MCF 10A (cell line): Measurements from ENCODE around the gene WWC2. TPM values are rescaled to one million over a fixed set of nuclear protein-coding genes. Genes with fewer than 3 reads are reported as not detected.

Source experiments
- BruUV-seq: library from RNA; stranded (reverse); fragments of 400-500 nt; replicated peaks from 2 replicates; lab custom pipeline; 2021; lab: Mats Ljungman, UMichigan
- CTCF ChIA-PET: fragments of 300-600 bp; sonication (Branson Sonifier 250); formaldehyde crosslinking; extraction: SDS; loops from one replicate; lab custom pipeline; 2021; ENCODE audit warnings: antibody characterized with exemption, inconsistent platforms; lab: Yijun Ruan, JAX
- POLR2A ChIA-PET: fragments of 300-600, 350-650 bp; sonication (Branson Sonifier 250); formaldehyde crosslinking; extraction: SDS; loops from one replicate; lab custom pipeline; 2020; ENCODE audit warnings: antibody characterized with exemption, inconsistent platforms; lab: Yijun Ruan, JAX
- DNase-seq: peaks from one replicate; pipeline ENCODE4 v3.0.0-alpha.2; 2018; ENCODE audit not compliant: unreplicated experiment
- H3K27ac Mint-ChIP-seq: one replicate; pipeline ENCODE4 v1.8.0; 2022; ENCODE audit warnings: mild to moderate bottlenecking, low read depth, mixed read lengths; ENCODE audit not compliant: unreplicated experiment
- H3K27me3 Mint-ChIP-seq: one replicate; pipeline ENCODE4 v1.8.0; 2022; ENCODE audit warnings: mixed read lengths; ENCODE audit not compliant: insufficient read depth, unreplicated experiment
- H3K36me3 Mint-ChIP-seq: one replicate; pipeline ENCODE4 v1.8.0; 2022; ENCODE audit warnings: mild to moderate bottlenecking, moderate library complexity, mixed read lengths; ENCODE audit not compliant: insufficient read depth, unreplicated experiment
- H3K4me1 Mint-ChIP-seq: one replicate; pipeline ENCODE4 v1.8.0; 2022; ENCODE audit warnings: mixed read lengths; ENCODE audit not compliant: insufficient read depth, unreplicated experiment
- H3K4me3 Mint-ChIP-seq: one replicate; pipeline ENCODE4 v1.8.0; 2022; ENCODE audit warnings: mild to moderate bottlenecking, moderate library complexity, mixed read lengths; ENCODE audit not compliant: unreplicated experiment
- H3K9me3 Mint-ChIP-seq: one replicate; pipeline ENCODE4 v1.8.0; 2022; ENCODE audit warnings: mixed read lengths; ENCODE audit not compliant: unreplicated experiment
- CTCF ChIP-seq: fragments of 200-600 bp; IDR thresholded peaks from one replicate; pipeline ENCODE4 v1.8.0; 2022; ENCODE audit warnings: antibody characterized with exemption, mild to moderate bottlenecking; ENCODE audit not compliant: unreplicated experiment
- intact Hi-C: fragments of 100-400 bp; cut with micrococcal nuclease; formaldehyde crosslinking; loops from 2 replicates; pipeline ENCODE4 v1.14.1; 2022
- total RNA-seq: library from RNA; stranded (reverse); gene quantifications from 2 replicates; pipeline ENCODE4 v1.2.3, GENCODE V29; 2022

The WWC2 gene
- total RNA-seq, 1 experiment from 2014 or later, result 42.4 TPM

GRCh38 chr4:183352546-183352945 lies 253.5 kb downstream of the WWC2 start:
- ChIA-PET POLR2A (no interaction called here), CTCF (no interaction called here)
- Mint-ChIP-seq H3K4me1 (peaks cover 33% of the 10 kb centered on the region), H3K27ac (no peak overlapping the region), H3K4me3 (no peak overlapping the region), H3K9me3 (no peaks in the 10 kb centered on the region), H3K36me3 (no peaks in the 10 kb centered on the region), H3K27me3 (no peaks in the 10 kb centered on the region)
- intact Hi-C loops, result no loop called here
- no peak for TF ChIP-seq CTCF
- no peak for DNase-seq
- no TSS peak for BruUV-seq

- CTCF ChIA-PET, result interaction anchor here (0.7 to 1.0 kb wide), 2 partner anchors 13 to 70 kb away, joined by 3 to 4 read pairs; no protein-coding TSS in a partner anchor
- no peak for DNase-seq
- Mint-ChIP-seq H3K27ac (no peak overlapping the region), H3K4me3 (no peak overlapping the region), H3K4me1 (peaks cover 34% of the 10 kb centered on the region), H3K27me3 (no peaks in the 10 kb centered on the region), H3K9me3 (no peaks in the 10 kb centered on the region), H3K36me3 (no peaks in the 10 kb centered on the region)
- intact Hi-C loops, result no loop called here
- no peak for TF ChIP-seq CTCF
- POLR2A ChIA-PET, result interaction anchor here (0.6 kb wide), 1 partner anchor 23 kb away, joined by 3 read pairs; no protein-coding TSS in a partner anchor
- BruUV-seq, result no TSS peak
Observed at GRCh38 chr4:183353557-183353956, 254.5 kb downstream of the WWC2 start.

- no peak for TF ChIP-seq CTCF
- Mint-ChIP-seq H3K4me1 (peaks cover 34% of the 10 kb centered on the region), H3K27ac (no peak overlapping the region), H3K9me3 (no peaks in the 10 kb centered on the region), H3K4me3 (no peak overlapping the region), H3K27me3 (no peaks in the 10 kb centered on the region), H3K36me3 (peaks cover 1% of the 10 kb centered on the region)
- peak; percentile 67 for DNase-seq
- ChIA-PET CTCF (no interaction called here), POLR2A (interaction anchor here (1.6 kb wide), 1 partner anchor 85 kb away, joined by 8 read pairs; no protein-coding TSS in a partner anchor)
- intact Hi-C loops, result no loop called here
- no TSS peak for BruUV-seq
Observed at GRCh38 chr4:183354219-183354618, 255.2 kb downstream of the WWC2 start.

- peaks cover 39% of the 10 kb centered on the region for H3K4me1 Mint-ChIP-seq
- no peaks in the 10 kb centered on the region for H3K27me3 Mint-ChIP-seq
- peak overlapping the region; percentile 16 for H3K27ac Mint-ChIP-seq
- no TSS peak for BruUV-seq
- intact Hi-C loops, result no loop called here
- peaks cover 7% of the 10 kb centered on the region for H3K36me3 Mint-ChIP-seq
- H3K9me3 Mint-ChIP-seq, result no peaks in the 10 kb centered on the region
- DNase-seq, result peak; percentile 55
- ChIA-PET CTCF (interaction anchor here (0.7 to 1.6 kb wide), 4 partner anchors 15 to 417 kb away, joined by 3 to 5 read pairs (median 4); no protein-coding TSS in a partner anchor), POLR2A (interaction anchor here (0.6 to 1.6 kb wide), 7 partner anchors 20 to 432 kb away, joined by 3 to 12 read pairs (median 4); partner anchors contain the start of gene CDKN2AIP)
- no peak for TF ChIP-seq CTCF
- no peak overlapping the region for H3K4me3 Mint-ChIP-seq
Observed at GRCh38 chr4:183355405-183355804, 256.3 kb downstream of the WWC2 start.
